Hepatocyte (in vitro differentiated cells): ENCODE measurements around the gene ST6GALNAC5.

Experiments used
- EZH2phosphoT487 ChIP-seq: fragments of 200-600 bp; sonication (generic); IDR thresholded peaks from one replicate; pipeline ENCODE4 v1.6.1; 2018; ENCODE audit warnings: antibody characterized with exemption, mild to moderate bottlenecking, low read depth, moderate library complexity; ENCODE audit not compliant: unreplicated experiment, severe bottlenecking
- TF ChIP-seq, protein P1 (sequence below): fragments of 200-600 bp; sonication (generic); IDR thresholded peaks from 2 replicates; pipeline ENCODE4 v1.5.1; 2016; ENCODE audit warnings: antibody characterized with exemption, mild to moderate bottlenecking; ENCODE audit not compliant: poor library complexity

DNA sequence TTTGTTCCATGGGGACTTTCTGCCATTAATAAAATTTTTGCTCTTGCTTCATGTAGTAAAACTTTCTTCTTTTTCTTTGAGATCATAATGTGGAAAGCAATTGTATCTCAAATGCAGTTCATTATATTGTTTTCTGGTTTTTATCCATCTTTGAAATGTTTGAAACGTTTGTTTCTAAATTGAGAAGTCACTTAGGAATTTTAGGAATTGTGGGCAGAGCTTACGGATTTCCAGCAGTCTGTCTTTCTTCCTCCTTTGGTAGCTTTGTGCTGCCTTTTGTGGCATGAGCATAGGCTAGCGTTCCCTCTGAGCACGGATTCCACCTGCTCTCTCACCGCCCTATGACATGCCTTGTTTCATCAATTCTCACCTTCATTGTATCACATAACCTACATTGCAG, 2.9 kb upstream of the ST6GALNAC5 start:
- no peak for TF ChIP-seq EZH2phosphoT487
- TF ChIP-seq, protein P1, sequence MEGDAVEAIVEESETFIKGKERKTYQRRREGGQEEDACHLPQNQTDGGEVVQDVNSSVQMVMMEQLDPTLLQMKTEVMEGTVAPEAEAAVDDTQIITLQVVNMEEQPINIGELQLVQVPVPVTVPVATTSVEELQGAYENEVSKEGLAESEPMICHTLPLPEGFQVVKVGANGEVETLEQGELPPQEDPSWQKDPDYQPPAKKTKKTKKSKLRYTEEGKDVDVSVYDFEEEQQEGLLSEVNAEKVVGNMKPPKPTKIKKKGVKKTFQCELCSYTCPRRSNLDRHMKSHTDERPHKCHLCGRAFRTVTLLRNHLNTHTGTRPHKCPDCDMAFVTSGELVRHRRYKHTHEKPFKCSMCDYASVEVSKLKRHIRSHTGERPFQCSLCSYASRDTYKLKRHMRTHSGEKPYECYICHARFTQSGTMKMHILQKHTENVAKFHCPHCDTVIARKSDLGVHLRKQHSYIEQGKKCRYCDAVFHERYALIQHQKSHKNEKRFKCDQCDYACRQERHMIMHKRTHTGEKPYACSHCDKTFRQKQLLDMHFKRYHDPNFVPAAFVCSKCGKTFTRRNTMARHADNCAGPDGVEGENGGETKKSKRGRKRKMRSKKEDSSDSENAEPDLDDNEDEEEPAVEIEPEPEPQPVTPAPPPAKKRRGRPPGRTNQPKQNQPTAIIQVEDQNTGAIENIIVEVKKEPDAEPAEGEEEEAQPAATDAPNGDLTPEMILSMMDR: no peak
